C4-2B (cell line): ENCODE data around the gene CFAP46.
"Not testable (repeated sequence)": the region's sequence is repeated elsewhere in the genome, so short reads cannot be mapped to it uniquely, and the experiment has no call there.

ENCODE experiments used
- H3K27ac ChIP-seq: fragments of 450-650 bp; 2 replicates; pipeline ENCODE4 v1.5.1; 2017
- CTCF ChIP-seq: fragments of 450-650 bp; conservative IDR thresholded peaks from 2 replicates; pipeline ENCODE4 v1.5.1; 2017; ENCODE audit warnings: mild to moderate bottlenecking
- ZFX ChIP-seq: fragments of 450-650 bp; IDR thresholded peaks from 2 replicates; pipeline ENCODE4 v1.6.1; 2017

CFAP46 gene

DNA sequence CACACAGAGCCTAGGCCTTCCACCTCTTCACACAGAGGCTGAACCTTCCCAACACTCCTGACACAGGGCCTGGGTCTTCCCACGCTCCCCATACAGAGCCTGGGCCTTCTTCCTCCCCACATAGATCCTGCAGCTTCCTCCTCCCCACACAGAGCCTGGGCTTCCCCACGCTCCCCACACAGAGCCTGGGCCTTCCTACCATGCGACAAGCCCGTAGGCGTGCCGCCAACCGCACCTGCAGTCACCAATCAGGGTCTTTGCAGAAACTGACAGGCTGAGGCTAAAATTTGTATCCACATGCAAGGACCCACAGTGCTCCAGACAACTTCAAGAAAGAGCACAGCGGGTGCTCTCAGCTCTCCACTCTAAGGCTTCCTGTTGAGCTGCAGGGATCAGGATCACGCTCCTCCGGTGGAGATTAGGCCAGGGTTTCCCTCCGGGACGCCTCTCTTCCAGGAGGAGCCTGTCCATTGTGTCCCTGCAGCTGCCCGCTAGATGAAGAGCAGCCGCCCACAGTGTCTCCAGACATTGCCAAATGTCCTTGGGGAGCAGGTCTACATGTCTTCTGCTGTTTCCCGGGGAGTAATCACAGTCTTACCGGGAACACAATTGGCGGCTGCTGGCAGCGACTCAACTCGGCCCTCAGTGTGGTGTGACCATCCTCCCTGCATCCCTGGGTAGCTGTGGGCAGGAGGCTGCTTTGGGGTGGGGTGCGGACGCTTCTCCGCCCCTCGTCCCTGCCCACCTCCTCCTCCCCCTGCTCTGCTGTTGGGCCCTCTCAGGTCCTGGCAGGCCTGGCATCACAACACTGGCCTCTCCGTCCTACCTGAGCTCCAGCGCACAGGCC is 9.7 kb downstream of the CFAP46 start:
- no peak overlapping the region for H3K27ac ChIP-seq
- no peak for TF ChIP-seq CTCF
- no peak for TF ChIP-seq ZFX

- H3K27ac ChIP-seq, result not testable (repeated sequence)
Measured at GRCh38 chr10:132931258-132932250, 10.8 kb downstream of the CFAP46 start.

DNA sequence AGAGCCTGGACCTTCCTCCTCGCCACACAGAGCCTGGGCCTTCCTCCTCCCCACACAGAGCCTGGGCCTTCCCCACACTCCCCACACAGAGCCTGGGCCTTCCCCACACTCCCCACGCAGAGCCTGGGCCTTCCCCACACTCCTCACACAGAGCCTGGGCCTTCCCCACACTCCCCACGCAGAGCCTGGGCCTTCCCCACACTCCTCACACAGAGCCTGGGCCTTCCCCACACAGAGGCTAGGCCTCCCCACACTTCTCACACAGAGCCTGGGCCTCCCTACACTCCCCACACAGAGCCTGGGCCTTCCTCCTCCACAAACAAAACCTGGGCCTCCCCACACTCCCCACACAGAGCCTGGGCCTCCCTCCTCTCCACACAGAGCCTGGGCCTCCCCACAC is 11.7 kb downstream of the CFAP46 start:
- not testable (repeated sequence) for H3K27ac ChIP-seq

GRCh38 chr10:132929953-132930548 is 12.3 kb downstream of the CFAP46 start:
- TF ChIP-seq CTCF (no peak), ZFX (no peak)
- H3K27ac ChIP-seq, result no peak overlapping the region

DNA sequence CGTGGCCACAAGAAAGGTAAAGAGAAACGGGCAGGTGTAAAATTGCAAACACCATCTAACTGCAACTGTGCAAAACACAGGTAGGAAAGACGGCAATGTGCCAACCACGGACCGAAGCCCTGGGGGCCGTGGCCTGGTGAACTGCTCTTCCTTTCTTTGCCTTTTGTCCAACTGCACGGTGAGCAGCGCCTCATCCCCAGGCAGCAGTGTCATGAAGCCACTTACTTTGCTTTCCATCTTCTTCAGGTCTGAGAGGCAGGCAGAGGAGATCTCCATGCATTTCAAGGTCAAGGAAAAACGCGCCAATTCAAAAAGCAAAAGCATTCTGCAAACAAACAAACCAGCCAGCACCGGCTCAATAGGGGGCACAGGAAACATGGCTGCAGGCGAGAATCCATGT is 12.9 kb downstream of the CFAP46 start:
- no peak overlapping the region for H3K27ac ChIP-seq
- TF ChIP-seq CTCF (no peak), ZFX (no peak)

- TF ChIP-seq ZFX (no peak), CTCF (no peak)
- no peak overlapping the region for H3K27ac ChIP-seq
Measured at GRCh38 chr10:132928261-132928660, 14.1 kb downstream of the CFAP46 start.

- no peak overlapping the region for H3K27ac ChIP-seq
- no peak for TF ChIP-seq ZFX
- TF ChIP-seq CTCF, result no peak
Measured at GRCh38 chr10:132927824-132928223, 14.5 kb downstream of the CFAP46 start.
